ENCODE results near the gene ARHGEF38. TPM values are rescaled to one million over a fixed set of nuclear protein-coding genes. Genes with fewer than 3 reads are reported as not detected.

ARHGEF38 gene
- total RNA-seq, 3 donors from 2014 or later (not counting 1 experiment from before 2014, with no cell fraction given) = not detected

GRCh38 chr4:105633241-105633640 is 80.8 kb downstream of the ARHGEF38 start:
- H3K27ac Mint-ChIP-seq = no peak overlapping the region
- ATAC-seq = no peak
- H3K4me3 Mint-ChIP-seq = no peak overlapping the region
- Histone ChIP-seq H3K9me3 (ENCODE audit: control insufficient read depth, insufficient read depth, low read length) (no peaks in the 10 kb centered on the region), H3K27ac (ENCODE audit: low read length) (no peak overlapping the region), H3K4me3 (ENCODE audit: low read length) (no peak overlapping the region), H3K27me3 (ENCODE audit: control insufficient read depth, insufficient read depth, low read length) (no peaks in the 10 kb centered on the region), H3K4me1 (ENCODE audit: control insufficient read depth, insufficient read depth, low read length) (no peaks in the 10 kb centered on the region), H3K36me3 (ENCODE audit: control insufficient read depth, insufficient read depth, low read length) (no peaks in the 10 kb centered on the region)
- no peak for DNase-seq
- no peaks in the 10 kb centered on the region for H3K36me3 Mint-ChIP-seq
- intact Hi-C loops (cut with micrococcal nuclease) = no loop called here
- H3K27me3 Mint-ChIP-seq (ENCODE audit: low read depth in 2 of 2) = peaks cover 0 to 6% of the 10 kb centered on the region in 2 donors
- H3K9me3 Mint-ChIP-seq = no peaks in the 10 kb centered on the region
- TF ChIP-seq CTCF (IDR thresholded peaks at IDR 0.05) = no peak
- H3K4me1 Mint-ChIP-seq = no peaks in the 10 kb centered on the region
- WGBS (ENCODE audit: insufficient coverage) = 82% methylated on average over 3 of the region's 3 CpGs

GRCh38 chr4:105634402-105635080 is 82.1 kb downstream of the ARHGEF38 start:
- intact Hi-C loops (cut with micrococcal nuclease) = no loop called here

GRCh38 chr4:105637408-105638176 is 85.2 kb downstream of the ARHGEF38 start:
- intact Hi-C loops (cut with micrococcal nuclease) = no loop called here
- H3K27me3 ChIP-seq (ENCODE audit: control insufficient read depth, insufficient read depth, low read length) = no peaks in the 10 kb centered on the region
- no peaks in the 10 kb centered on the region for H3K4me1 ChIP-seq (ENCODE audit: control insufficient read depth, insufficient read depth, low read length)

More at GRCh38 chr4:105634402-105635080, 82.1 kb downstream of the ARHGEF38 start:
- Histone ChIP-seq H3K4me3 (ENCODE audit: low read length) (no peak overlapping the region), H3K9me3 (ENCODE audit: control insufficient read depth, insufficient read depth, low read length) (no peaks in the 10 kb centered on the region), H3K27ac (ENCODE audit: low read length) (no peak overlapping the region), H3K36me3 (ENCODE audit: control insufficient read depth, insufficient read depth, low read length) (no peaks in the 10 kb centered on the region), H3K4me1 (ENCODE audit: control insufficient read depth, insufficient read depth, low read length) (no peaks in the 10 kb centered on the region), H3K27me3 (ENCODE audit: control insufficient read depth, insufficient read depth, low read length) (no peaks in the 10 kb centered on the region)
- Mint-ChIP-seq H3K27ac (no peak overlapping the region), H3K4me3 (no peak overlapping the region), H3K4me1 (no peaks in the 10 kb centered on the region), H3K9me3 (no peaks in the 10 kb centered on the region), H3K36me3 (no peaks in the 10 kb centered on the region), H3K27me3 (ENCODE audit: low read depth in 2 of 2) (peaks cover 0 to 6% of the 10 kb centered on the region in 2 donors)
- WGBS (ENCODE audit: insufficient coverage) = no CpG with 5 or more reads among the region's 1 CpG
- no peak for ATAC-seq
- TF ChIP-seq CTCF (IDR thresholded peaks at IDR 0.05) = no peak
- no peak for DNase-seq

More at GRCh38 chr4:105637408-105638176, 85.2 kb downstream of the ARHGEF38 start:
- Histone ChIP-seq H3K9me3 (ENCODE audit: control insufficient read depth, insufficient read depth, low read length) (no peaks in the 10 kb centered on the region), H3K4me3 (ENCODE audit: low read length) (no peak overlapping the region), H3K27ac (ENCODE audit: low read length) (no peak overlapping the region), H3K36me3 (ENCODE audit: control insufficient read depth, insufficient read depth, low read length) (no peaks in the 10 kb centered on the region)
- Mint-ChIP-seq H3K4me1 (no peaks in the 10 kb centered on the region), H3K9me3 (no peaks in the 10 kb centered on the region), H3K27me3 (ENCODE audit: low read depth in 2 of 2) (peaks cover 9 to 28% of the 10 kb centered on the region in 2 donors), H3K36me3 (no peaks in the 10 kb centered on the region), H3K4me3 (no peak overlapping the region), H3K27ac (no peak overlapping the region)
- no peak for ATAC-seq
- TF ChIP-seq CTCF (IDR thresholded peaks at IDR 0.05) = no peak
- 44% methylated on average over 4 of the region's 4 CpGs for WGBS (ENCODE audit: insufficient coverage)
- peak in 1 of 2 donors; percentile 38 for DNase-seq
